HepG2 (cell line): ENCODE measurements around the gene SETD1B. TPM values are rescaled to one million over a fixed set of nuclear protein-coding genes. Genes with fewer than 3 reads are reported as not detected.

Experiments
- ARID2 ChIP-seq: sonication (generic); formaldehyde crosslinking; IDR thresholded peaks from 2 replicates; pipeline ENCODE4 v1.8.1; 2022; ENCODE audit warnings: mild to moderate bottlenecking, missing genetic modification reagents, borderline replicate concordance
- ATF4 ChIP-seq, 2 experiments: fragments of 450-650 bp in 1 of 2; sonication (generic) in 1 of 2; formaldehyde crosslinking; IDR thresholded peaks; 2 replicates each; pipeline versions ENCODE4 v1.5.0 to v1.8.0; 2020 to 2022; ENCODE audit warnings: mild to moderate bottlenecking in 1 of 2, missing genetic modification reagents in 1 of 2
- ATF7 ChIP-seq, 2 experiments: fragments of 450-650 bp in 1 of 2; sonication (generic) in 1 of 2; formaldehyde crosslinking in 1 of 2; IDR thresholded peaks; 2 replicates each; pipeline versions ENCODE4 v1.4.0 to v1.6.1; 2016 to 2020; ENCODE audit warnings: antibody characterized with exemption in 1 of 2, mild to moderate bottlenecking in 1 of 2, missing genetic modification reagents in 1 of 2
- FIP1L1 ChIP-seq: fragments of 200-400 bp; formaldehyde crosslinking; IDR thresholded peaks from 2 replicates; pipeline ENCODE4 v1.6.1; 2018; ENCODE audit warnings: low read depth, mild to moderate bottlenecking, low read length, moderate library complexity, borderline replicate concordance; ENCODE audit not compliant: insufficient read depth
- FOXO4 ChIP-seq: sonication (generic); formaldehyde crosslinking; conservative IDR thresholded peaks from 2 replicates; pipeline ENCODE4 v1.8.1; 2023; ENCODE audit warnings: missing genetic modification reagents
- MBNL3 ChIP-seq: fragments of 250-450 bp; sonication (Bioruptor Pico); conservative IDR thresholded peaks from 2 replicates; pipeline ENCODE4 v1.8.0; 2022; ENCODE audit warnings: mild to moderate bottlenecking, inconsistent platforms
- MTA1 ChIP-seq: sonication (generic); formaldehyde crosslinking; IDR thresholded peaks from 2 replicates; pipeline ENCODE4 v1.4.0; 2020; ENCODE audit warnings: missing genetic modification reagents, mild to moderate bottlenecking, borderline replicate concordance
- POLR2G ChIP-seq: fragments of 200-400 bp; formaldehyde crosslinking; IDR thresholded peaks from 2 replicates; pipeline ENCODE4 v1.6.1; 2018; ENCODE audit warnings: mild to moderate bottlenecking, low read depth, low read length, moderate library complexity
- RFX5 ChIP-seq: IDR thresholded peaks from 2 replicates; pipeline ENCODE4 v1.6.1; 2011; ENCODE audit warnings: low read depth, low read length, improper control_type of control experiment
- RXRA ChIP-seq: sonication (generic); formaldehyde crosslinking; IDR thresholded peaks from 2 replicates; pipeline ENCODE4 v1.5.1; 2020; ENCODE audit warnings: missing genetic modification reagents
- THAP7 ChIP-seq: sonication (generic); formaldehyde crosslinking; IDR thresholded peaks from 2 replicates; pipeline ENCODE4 v1.8.1; 2023; ENCODE audit warnings: mild to moderate bottlenecking, missing genetic modification reagents
- TMF1 ChIP-seq: sonication (generic); formaldehyde crosslinking; IDR thresholded peaks from 2 replicates; pipeline ENCODE4 v1.8.1; 2022; ENCODE audit warnings: low read depth, missing genetic modification reagents
- YY1 ChIP-seq: IDR thresholded peaks from 2 replicates; pipeline ENCODE4 v1.6.1; 2011; ENCODE audit warnings: low read length, low read depth, moderate library complexity, mild to moderate bottlenecking; ENCODE audit not compliant: insufficient read depth, insufficient replicate concordance
- ZBTB10 ChIP-seq: sonication (generic); formaldehyde crosslinking; IDR thresholded peaks from 2 replicates; pipeline ENCODE4 v1.4.0; 2020; ENCODE audit warnings: missing genetic modification reagents, borderline replicate concordance
- ZC3H13 ChIP-seq: sonication (generic); formaldehyde crosslinking; IDR thresholded peaks from 2 replicates; pipeline ENCODE4 v1.8.1; 2023; ENCODE audit warnings: mild to moderate bottlenecking, missing genetic modification reagents, moderate library complexity
- ZHX1 ChIP-seq: sonication (generic); formaldehyde crosslinking; IDR thresholded peaks from 2 replicates; pipeline ENCODE4 v1.8.1; 2022; ENCODE audit warnings: low read depth, mild to moderate bottlenecking, missing genetic modification reagents
- ZNF160 ChIP-seq: sonication (generic); formaldehyde crosslinking; IDR thresholded peaks from 2 replicates; pipeline ENCODE4 v1.8.0; 2022; ENCODE audit warnings: mild to moderate bottlenecking, inconsistent platforms, missing genetic modification reagents
- ZNF564 ChIP-seq: sonication (generic); formaldehyde crosslinking; IDR thresholded peaks from 2 replicates; pipeline ENCODE4 v1.8.1; 2023; ENCODE audit warnings: mild to moderate bottlenecking, missing genetic modification reagents
- ZSCAN31 ChIP-seq: sonication (generic); formaldehyde crosslinking; IDR thresholded peaks from 2 replicates; pipeline ENCODE4 v1.5.0; 2020; ENCODE audit warnings: low read depth, mild to moderate bottlenecking, missing genetic modification reagents
- polyA plus RNA-seq, 8 experiments: library from polyadenylated mRNA; depleted of rRNA in 3 of 8; stranded (reverse) in 7 of 8; unstranded in 1 of 8; fragments of >200 nt; fragmentation: Illumina TruSeq in 4 of 8; extraction: Trizol in 4 of 8; gene quantifications; 2 replicates each; pipeline versions ENCODE4 v1.2.1 to v1.2.3, GENCODE V29; 2011 to 2016; ENCODE audit warnings: low read depth in 4 of 8, missing spikeins in 1 of 8, mixed read lengths in 1 of 8; ENCODE audit not compliant: insufficient read depth in 1 of 8
- total RNA-seq, 5 experiments: library from RNA; depleted of rRNA; stranded (reverse); fragments of >200 nt; fragmentation: Illumina TruSeq; extraction: Trizol; gene quantifications; 2 replicates each; pipeline ENCODE4 v1.2.3, GENCODE V29; 2016; ENCODE audit warnings: low read depth in 1 of 5

Gene SETD1B
- total and polyA plus RNA-seq, 2 of the 13 experiments (the other 11 are each of a cell fraction or from before 2014, with no cell fraction given), result 1.1 to 1.4 TPM

- 0 out of 2 replicates have a peak, but pooled peaks have one; percentile 60 for TF ChIP-seq THAP7
- no peak for TF ChIP-seq TMF1 (CRISPR knock-in tag)
- no peak for TF ChIP-seq ZHX1
- no peak for TF ChIP-seq ARID2 (CRISPR knock-in tag)
- TF ChIP-seq RXRA (CRISPR knock-in tag), result peak; percentile 87
- TF ChIP-seq YY1, result peak; percentile 43
- TF ChIP-seq FOXO4, result no peak
- TF ChIP-seq ATF7 (IDR thresholded peaks at IDR 0.05), result no peak
- no peak for TF ChIP-seq ATF7 (CRISPR knock-in tag; IDR thresholded peaks at IDR 0.05)
- TF ChIP-seq ZNF564, result 0 out of 2 replicates have a peak, but pooled peaks have one; percentile 20
- TF ChIP-seq ZC3H13 (CRISPR knock-in tag), result no peak
- TF ChIP-seq ATF4 (CRISPR knock-in tag; IDR thresholded peaks at IDR 0.05), result no peak
- TF ChIP-seq ZNF160 (CRISPR knock-in tag), result 0 out of 2 replicates have a peak, but pooled peaks have one; percentile 38
- TF ChIP-seq MTA1 (CRISPR knock-in tag), result peak; percentile 61; the same call in 1 of the 2 replicates
- TF ChIP-seq ZSCAN31 (CRISPR knock-in tag), result no peak; the same call in 1 of the 2 replicates
- peak; percentile 96 for TF ChIP-seq ZBTB10
- TF ChIP-seq POLR2G, result peak; percentile 80
- no peak for TF ChIP-seq RFX5
- TF ChIP-seq MBNL3, result no peak
- TF ChIP-seq FIP1L1, result peak; percentile 82; the same call in 1 of the 2 replicates
Observed at GRCh38 chr12:121799842-121800693, 3.7 kb upstream of the SETD1B start (continued).
